ENCODE data around the gene DPM2.

Gene DPM2

DNA sequence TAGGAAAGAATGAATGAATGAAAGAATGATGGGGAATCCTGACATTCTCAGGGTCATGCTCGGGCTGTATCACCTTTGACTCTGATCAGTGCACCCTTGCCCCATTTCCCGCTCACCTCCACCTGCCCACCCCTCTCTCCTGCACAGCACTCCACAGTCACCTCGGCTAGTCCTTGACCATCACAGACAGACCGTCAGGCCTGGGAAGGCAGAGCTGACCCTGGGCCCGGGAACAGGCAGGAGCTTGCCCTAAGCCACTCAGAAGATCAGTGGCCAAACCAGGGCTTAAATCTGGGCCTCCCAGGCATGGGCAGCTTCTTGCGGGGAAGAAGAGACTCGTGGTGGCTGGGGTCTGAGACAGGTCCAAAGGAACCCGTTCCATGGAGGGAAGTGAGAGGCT is 41.8 kb downstream of the DPM2 start:
- DNase-seq: no peak

DNA sequence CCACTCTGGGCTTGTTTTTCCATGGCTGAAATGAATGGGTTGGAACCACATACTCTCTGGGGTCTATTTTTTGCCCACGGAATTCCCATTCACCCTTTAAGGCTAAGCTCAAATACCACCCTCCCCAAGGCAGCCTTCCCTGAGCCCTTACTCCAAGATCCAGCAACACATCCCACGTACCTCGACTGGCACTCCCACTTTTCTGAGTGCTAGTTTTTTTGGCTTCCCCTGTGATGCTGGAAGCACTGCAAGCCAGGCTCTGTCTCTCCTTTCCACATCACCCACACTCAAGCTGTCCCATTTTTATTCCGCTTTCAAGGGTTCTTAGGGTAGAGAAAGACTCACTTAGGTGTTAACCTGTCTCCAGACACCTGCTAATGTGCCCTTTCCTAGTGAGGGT is 44.3 kb downstream of the DPM2 start:
- no peak for DNase-seq

DNA sequence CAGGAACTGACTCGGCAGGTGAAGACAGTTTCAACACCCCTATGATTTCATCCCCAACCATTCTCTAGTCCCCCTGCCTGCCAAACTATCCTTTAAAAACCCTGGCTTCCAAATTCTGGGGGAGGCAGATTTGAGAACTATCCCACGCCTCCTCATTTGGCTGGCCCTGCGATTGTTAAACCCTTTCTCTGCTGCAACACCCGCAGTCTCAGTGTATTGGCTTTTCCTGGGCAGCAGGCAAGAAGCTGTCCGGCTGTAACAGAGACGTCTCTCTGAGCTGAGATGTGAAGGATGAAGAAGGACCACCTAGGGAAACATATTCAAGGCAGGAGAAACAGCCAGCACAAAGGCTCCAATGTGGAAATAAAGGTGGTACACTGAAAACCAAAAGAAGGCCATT is 44.8 kb downstream of the DPM2 start:
- no peak for DNase-seq

DNA sequence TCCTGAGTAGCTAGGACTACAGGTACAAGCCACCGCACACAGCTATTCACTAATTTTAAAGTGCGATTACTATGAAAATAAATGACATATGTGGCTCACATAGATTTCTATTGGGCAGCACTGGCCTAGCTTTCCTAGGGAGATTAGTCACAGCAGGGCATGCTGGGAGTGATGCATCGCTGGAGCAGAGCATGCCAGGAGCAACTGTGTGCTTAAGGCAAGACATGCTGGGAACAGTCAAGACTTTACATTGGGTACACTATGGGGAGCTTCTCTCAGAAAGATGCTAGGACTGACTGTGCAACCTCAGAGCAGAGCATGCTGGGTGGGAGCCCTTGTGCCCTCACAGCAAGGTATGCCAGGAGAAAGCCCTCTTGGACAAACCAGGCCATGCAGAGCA is 47.6 kb downstream of the DPM2 start:
- DNase-seq: no peak

DNA sequence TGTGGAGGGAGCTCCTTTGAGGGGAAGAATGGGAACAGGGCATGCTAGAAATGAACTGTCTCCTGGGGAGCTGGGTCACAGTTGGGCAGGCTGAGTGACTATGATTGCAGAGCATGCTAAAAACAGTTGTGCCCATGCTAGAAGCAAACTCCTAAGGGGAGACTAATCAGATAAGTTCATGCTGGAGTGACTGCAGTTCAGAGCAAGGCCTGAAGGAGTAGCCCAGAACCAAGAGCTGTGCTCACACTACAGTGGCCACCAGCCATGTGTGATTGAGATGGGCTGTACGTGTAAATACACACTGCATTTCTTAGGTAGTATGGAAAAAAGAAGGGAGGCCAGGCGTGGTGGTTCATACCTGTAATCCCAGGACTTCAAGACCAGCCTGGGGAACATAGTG is 49.9 kb downstream of the DPM2 start:
- no peak for DNase-seq

DNA sequence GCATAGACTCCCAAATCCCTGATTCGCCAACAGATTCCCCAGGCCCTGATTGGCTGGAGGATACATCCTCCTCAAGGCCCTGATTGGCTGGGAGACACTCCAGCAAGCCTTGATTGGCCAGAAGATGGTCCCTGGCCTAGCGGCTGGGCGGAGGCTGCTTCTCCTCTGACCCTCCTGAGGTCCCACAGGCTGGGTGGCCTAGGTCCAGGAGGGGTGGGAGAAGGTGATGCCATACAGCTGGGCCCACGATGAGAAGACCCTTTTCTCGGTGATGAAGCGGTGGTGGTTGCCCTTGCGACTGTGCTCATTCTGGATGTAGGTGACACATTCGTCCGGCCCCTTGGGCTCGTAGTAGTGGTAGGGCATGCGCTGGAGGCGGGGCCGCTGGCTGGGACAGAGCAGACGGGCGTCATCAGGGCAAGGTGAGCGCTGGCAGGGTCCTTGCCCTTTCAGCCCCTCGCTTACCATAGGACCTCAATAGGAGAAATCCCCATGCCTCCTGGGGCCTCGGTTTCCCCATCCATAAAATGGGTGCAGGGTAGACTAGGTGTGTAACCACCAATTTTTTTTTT is 51.2 kb downstream of the DPM2 start:
- DNase-seq: no peak

DNA sequence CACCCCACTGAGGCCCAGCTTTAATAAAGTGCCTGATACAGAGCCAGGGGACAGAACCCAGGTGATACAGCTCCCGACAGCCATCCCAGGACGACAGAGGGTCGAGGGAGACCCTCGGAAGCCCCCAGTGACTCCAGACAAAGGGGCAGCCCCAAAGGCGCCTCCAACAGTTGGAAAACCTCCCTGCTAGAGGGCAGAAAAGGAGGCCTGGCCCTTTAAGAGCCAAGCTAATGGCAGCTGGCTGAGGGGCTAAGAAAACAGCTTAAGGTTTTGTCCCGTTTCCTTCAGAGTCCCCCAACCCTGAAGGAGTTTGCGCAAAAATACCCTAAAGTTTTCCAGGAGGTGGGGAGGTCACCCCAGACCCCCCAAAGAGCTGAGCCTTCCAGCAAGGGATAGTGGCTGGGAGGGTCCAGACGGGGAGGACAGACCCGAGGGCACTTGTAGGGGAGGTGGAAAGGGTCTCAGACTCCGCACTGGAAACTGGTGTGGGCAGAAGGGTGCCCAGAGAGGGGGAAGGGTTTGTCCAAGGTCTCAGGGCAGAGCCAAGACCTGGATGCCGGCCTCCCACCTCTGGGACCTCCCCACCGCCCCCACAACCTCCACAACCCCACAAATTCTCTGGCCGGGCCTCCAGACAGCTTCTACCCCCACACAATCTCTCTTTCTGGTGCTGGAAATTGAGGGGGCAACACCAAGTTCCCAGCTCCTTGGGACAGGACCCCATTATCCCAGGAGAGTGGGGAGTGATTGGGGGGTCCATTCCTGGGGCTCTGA is 52.0 kb downstream of the DPM2 start:
- no peak for DNase-seq

All from activated CD4-positive, alpha-beta T cell treated with anti-CD3 and anti-CD28 coated beads for 48 hours (primary cell).